Panc1 (cell line): ENCODE results near the gene RAD9B.

Experiments used
- TCF7L2 ChIP-seq: IDR thresholded peaks from 2 replicates; pipeline ENCODE4 v1.6.1; 2011; ENCODE audit warnings: mild to moderate bottlenecking, low read depth, low read length, inconsistent platforms
- TF ChIP-seq, protein P1 (sequence below): fragments of 450-650 bp; IDR thresholded peaks from 2 replicates; pipeline ENCODE4 v1.5.1; 2017; ENCODE audit warnings: mild to moderate bottlenecking
- TF ChIP-seq, protein P2 (sequence below), 2 experiments: IDR thresholded peaks; 2 replicates each; pipeline ENCODE4 v1.6.1; 2011 to 2012; ENCODE audit warnings: low read depth in 2 of 2, control low read depth in 1 of 2, low read length in 1 of 2, mild to moderate bottlenecking in 1 of 2, moderate library complexity in 1 of 2; ENCODE audit not compliant: insufficient read depth in 1 of 2

- TF ChIP-seq, protein P1, sequence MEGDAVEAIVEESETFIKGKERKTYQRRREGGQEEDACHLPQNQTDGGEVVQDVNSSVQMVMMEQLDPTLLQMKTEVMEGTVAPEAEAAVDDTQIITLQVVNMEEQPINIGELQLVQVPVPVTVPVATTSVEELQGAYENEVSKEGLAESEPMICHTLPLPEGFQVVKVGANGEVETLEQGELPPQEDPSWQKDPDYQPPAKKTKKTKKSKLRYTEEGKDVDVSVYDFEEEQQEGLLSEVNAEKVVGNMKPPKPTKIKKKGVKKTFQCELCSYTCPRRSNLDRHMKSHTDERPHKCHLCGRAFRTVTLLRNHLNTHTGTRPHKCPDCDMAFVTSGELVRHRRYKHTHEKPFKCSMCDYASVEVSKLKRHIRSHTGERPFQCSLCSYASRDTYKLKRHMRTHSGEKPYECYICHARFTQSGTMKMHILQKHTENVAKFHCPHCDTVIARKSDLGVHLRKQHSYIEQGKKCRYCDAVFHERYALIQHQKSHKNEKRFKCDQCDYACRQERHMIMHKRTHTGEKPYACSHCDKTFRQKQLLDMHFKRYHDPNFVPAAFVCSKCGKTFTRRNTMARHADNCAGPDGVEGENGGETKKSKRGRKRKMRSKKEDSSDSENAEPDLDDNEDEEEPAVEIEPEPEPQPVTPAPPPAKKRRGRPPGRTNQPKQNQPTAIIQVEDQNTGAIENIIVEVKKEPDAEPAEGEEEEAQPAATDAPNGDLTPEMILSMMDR = no peak
- TF ChIP-seq TCF7L2 = no peak
- TF ChIP-seq, protein P2, sequence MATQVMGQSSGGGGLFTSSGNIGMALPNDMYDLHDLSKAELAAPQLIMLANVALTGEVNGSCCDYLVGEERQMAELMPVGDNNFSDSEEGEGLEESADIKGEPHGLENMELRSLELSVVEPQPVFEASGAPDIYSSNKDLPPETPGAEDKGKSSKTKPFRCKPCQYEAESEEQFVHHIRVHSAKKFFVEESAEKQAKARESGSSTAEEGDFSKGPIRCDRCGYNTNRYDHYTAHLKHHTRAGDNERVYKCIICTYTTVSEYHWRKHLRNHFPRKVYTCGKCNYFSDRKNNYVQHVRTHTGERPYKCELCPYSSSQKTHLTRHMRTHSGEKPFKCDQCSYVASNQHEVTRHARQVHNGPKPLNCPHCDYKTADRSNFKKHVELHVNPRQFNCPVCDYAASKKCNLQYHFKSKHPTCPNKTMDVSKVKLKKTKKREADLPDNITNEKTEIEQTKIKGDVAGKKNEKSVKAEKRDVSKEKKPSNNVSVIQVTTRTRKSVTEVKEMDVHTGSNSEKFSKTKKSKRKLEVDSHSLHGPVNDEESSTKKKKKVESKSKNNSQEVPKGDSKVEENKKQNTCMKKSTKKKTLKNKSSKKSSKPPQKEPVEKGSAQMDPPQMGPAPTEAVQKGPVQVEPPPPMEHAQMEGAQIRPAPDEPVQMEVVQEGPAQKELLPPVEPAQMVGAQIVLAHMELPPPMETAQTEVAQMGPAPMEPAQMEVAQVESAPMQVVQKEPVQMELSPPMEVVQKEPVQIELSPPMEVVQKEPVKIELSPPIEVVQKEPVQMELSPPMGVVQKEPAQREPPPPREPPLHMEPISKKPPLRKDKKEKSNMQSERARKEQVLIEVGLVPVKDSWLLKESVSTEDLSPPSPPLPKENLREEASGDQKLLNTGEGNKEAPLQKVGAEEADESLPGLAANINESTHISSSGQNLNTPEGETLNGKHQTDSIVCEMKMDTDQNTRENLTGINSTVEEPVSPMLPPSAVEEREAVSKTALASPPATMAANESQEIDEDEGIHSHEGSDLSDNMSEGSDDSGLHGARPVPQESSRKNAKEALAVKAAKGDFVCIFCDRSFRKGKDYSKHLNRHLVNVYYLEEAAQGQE (IDR thresholded peaks at IDR 0.05; ENCODE audit: insufficient read depth in 1 of 2, low read depth in 2 of 2, low read length in 1 of 2) = no peak
Observed at GRCh38 chr12:110550981-110551380, 48.9 kb downstream of the RAD9B start.
